ENCODE data around the gene OPALIN.

The OPALIN gene

DNA sequence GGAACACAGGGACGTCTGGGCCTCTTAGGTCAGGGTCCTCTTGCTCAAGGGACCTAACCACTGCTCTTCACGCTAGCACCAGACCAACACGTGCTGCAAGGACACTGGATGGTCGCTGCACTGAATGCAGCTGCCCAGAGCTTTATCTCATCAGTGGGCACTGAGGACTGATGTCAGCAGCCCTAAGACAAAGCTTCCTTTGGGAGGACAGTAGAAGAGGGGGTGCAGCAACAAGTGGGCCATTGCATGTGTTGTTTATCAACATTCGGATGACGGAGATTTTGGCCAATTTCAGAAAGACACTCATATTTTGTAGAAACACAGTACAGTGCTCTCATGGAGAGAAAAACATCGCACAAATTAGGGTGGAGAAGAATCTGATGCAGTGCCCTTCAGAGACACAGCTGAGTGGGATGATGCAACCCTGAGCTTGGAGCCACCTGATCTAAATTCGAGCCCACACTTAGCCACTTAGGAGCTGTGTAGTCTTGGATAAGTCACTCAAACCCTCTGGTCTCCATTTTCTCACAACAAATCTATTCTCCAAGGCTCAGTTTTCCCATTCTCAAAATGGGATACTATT is 1.7 kb downstream of the OPALIN start:
- WGBS (ENCODE audit: insufficient coverage) = 84% methylated on average over 8 of the region's 8 CpGs
- DNase-seq = no peak
- no peaks in the 10 kb centered on the region for H3K36me3 ChIP-seq (ENCODE audit: control insufficient read depth in 4 of 4, insufficient read depth in 4 of 4, low read length in 3 of 4)
- no peak overlapping the region for H3K27ac ChIP-seq (ENCODE audit: insufficient read depth in 1 of 2, low read depth in 1 of 2, low read length in 2 of 2, poor library complexity in 1 of 2, severe bottlenecking in 2 of 2)
- peaks cover 0 to 15% (median 0%) of the 10 kb centered on the region in 5 experiments for H3K27me3 ChIP-seq (replicated peaks in 2 of 5; ENCODE audit: control insufficient read depth in 4 of 5, insufficient read depth in 5 of 5, low read length in 4 of 5)
- ChIA-PET CTCF (interaction anchor here (1.0 to 2.0 kb wide), 8 partner anchors 8 to 127 kb away, joined by 3 to 9 read pairs (median 4); no protein-coding TSS in a partner anchor), POLR2A (interaction anchor here (0.5 kb wide), 1 partner anchor 20 kb away, joined by 3 read pairs; no protein-coding TSS in a partner anchor)
- no peaks in the 10 kb centered on the region for H3K9me3 ChIP-seq (ENCODE audit: control extremely low read depth in 1 of 5, control insufficient read depth in 4 of 5, insufficient read depth in 2 of 5, low read depth in 1 of 5, low read length in 4 of 5)
- H3K4me3 ChIP-seq (ENCODE audit: control insufficient read depth in 1 of 7, extremely low read depth in 1 of 7, insufficient read depth in 4 of 7, low read depth in 2 of 7, low read length in 6 of 7) = no peak overlapping the region
- H3K4me1 ChIP-seq (ENCODE audit: control extremely low read depth in 1 of 4, control insufficient read depth in 4 of 4, insufficient read depth in 4 of 4, low read length in 3 of 4) = no peaks in the 10 kb centered on the region

DNA sequence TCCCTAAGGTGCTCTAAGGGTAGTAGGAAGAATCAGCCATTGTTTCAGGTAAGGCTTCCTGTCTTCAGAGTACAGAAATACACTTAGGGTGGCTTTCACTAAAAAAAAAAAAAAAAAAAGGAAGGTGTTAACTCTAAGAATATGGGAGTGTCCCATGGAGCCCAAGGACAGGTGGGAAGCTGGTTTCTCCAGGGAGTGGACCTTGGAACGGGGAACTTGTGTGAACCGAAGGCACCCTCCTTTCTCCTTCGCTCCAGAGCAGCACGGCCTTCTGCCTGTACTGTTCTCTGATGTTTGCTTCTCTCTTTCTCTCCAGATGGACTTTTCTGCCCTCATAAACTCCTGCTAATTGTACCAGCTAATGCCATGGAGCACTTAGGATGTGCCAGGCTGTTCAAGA is 6.2 kb downstream of the OPALIN start:
- ChIA-PET CTCF (interaction anchor here (1.2 kb wide), 1 partner anchor 22 kb away, joined by 3 read pairs; no protein-coding TSS in a partner anchor), POLR2A (no interaction called here)
- no peaks in the 10 kb centered on the region for H3K36me3 ChIP-seq (ENCODE audit: control insufficient read depth in 4 of 4, insufficient read depth in 4 of 4, low read length in 3 of 4)
- no peak overlapping the region for H3K27ac ChIP-seq (ENCODE audit: insufficient read depth in 1 of 2, low read depth in 1 of 2, low read length in 2 of 2, poor library complexity in 1 of 2, severe bottlenecking in 2 of 2)
- 71% methylated on average over 4 of the region's 4 CpGs for WGBS (ENCODE audit: insufficient coverage)
- no peak for DNase-seq
- H3K4me3 ChIP-seq (ENCODE audit: control insufficient read depth in 1 of 7, extremely low read depth in 1 of 7, insufficient read depth in 4 of 7, low read depth in 2 of 7, low read length in 6 of 7) = no peak overlapping the region
- no peaks in the 10 kb centered on the region for H3K9me3 ChIP-seq (ENCODE audit: control extremely low read depth in 1 of 5, control insufficient read depth in 4 of 5, insufficient read depth in 2 of 5, low read depth in 1 of 5, low read length in 4 of 5)
- H3K27me3 ChIP-seq (replicated peaks in 2 of 5; ENCODE audit: control insufficient read depth in 4 of 5, insufficient read depth in 5 of 5, low read length in 4 of 5) = peaks cover 0 to 10% (median 0%) of the 10 kb centered on the region in 5 experiments
- H3K4me1 ChIP-seq (ENCODE audit: control extremely low read depth in 1 of 4, control insufficient read depth in 4 of 4, insufficient read depth in 4 of 4, low read length in 3 of 4) = no peaks in the 10 kb centered on the region

DNA sequence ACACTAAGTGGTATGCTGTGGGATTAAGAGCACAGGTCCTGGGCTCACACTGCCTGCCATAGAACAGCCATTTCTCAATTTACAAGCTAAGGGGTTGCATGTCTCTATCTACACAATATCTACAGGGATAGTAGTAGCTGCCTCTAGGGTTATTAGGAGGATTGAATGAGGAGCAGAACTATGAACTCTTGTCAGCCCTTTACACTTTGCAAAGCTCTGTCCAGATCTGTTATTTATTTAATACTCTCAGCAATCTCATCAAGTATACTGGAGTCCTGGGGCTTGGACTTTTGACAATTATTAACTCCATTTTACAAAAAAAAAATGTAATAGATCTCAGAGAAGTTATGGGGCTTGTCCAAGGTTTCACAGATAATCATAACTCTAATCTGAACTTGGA is 6.8 kb downstream of the OPALIN start:
- POLR2A ChIA-PET = no interaction called here
- CTCF ChIA-PET = interaction anchor here (1.2 kb wide), 1 partner anchor 23 kb away, joined by 3 read pairs; no protein-coding TSS in a partner anchor
- no peak overlapping the region for H3K27ac ChIP-seq (ENCODE audit: insufficient read depth in 1 of 2, low read depth in 1 of 2, low read length in 2 of 2, poor library complexity in 1 of 2, severe bottlenecking in 2 of 2)
- H3K4me1 ChIP-seq (ENCODE audit: control extremely low read depth in 1 of 4, control insufficient read depth in 4 of 4, insufficient read depth in 4 of 4, low read length in 3 of 4) = no peaks in the 10 kb centered on the region
- no peaks in the 10 kb centered on the region for H3K36me3 ChIP-seq (ENCODE audit: control insufficient read depth in 4 of 4, insufficient read depth in 4 of 4, low read length in 3 of 4)
- H3K4me3 ChIP-seq (ENCODE audit: control insufficient read depth in 1 of 7, extremely low read depth in 1 of 7, insufficient read depth in 4 of 7, low read depth in 2 of 7, low read length in 6 of 7) = no peak overlapping the region
- no peak for DNase-seq
- H3K9me3 ChIP-seq (ENCODE audit: control extremely low read depth in 1 of 5, control insufficient read depth in 4 of 5, insufficient read depth in 2 of 5, low read depth in 1 of 5, low read length in 4 of 5) = no peaks in the 10 kb centered on the region
- H3K27me3 ChIP-seq (replicated peaks in 2 of 5; ENCODE audit: control insufficient read depth in 4 of 5, insufficient read depth in 5 of 5, low read length in 4 of 5) = peaks cover 0 to 6% (median 0%) of the 10 kb centered on the region in 5 experiments

DNA sequence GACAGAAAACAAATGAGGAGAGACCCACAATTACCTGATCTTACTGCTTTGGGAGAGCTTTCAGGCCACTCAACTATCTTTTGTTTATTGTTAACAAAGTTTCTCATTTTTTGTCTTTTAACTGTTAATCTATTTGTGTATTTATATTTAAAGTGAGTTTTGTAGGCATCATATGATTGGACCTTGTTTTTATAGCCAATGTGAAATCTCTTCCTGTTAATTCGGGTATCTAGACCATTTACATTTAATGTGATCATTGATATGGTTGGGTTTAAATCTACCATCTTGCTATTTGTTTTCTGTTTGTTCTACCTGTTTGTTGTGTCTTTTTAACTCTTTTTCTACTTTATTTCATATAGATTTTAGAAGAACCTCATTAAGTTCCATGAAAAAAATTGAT is 12.5 kb downstream of the OPALIN start:
- Histone ChIP-seq H3K36me3 (ENCODE audit: control insufficient read depth in 4 of 4, insufficient read depth in 4 of 4, low read length in 3 of 4) (no peaks in the 10 kb centered on the region), H3K9me3 (ENCODE audit: control extremely low read depth in 1 of 5, control insufficient read depth in 4 of 5, insufficient read depth in 2 of 5, low read depth in 1 of 5, low read length in 4 of 5) (peaks cover 3 to 10% (median 5%) of the 10 kb centered on the region in 5 experiments), H3K4me1 (ENCODE audit: control extremely low read depth in 1 of 4, control insufficient read depth in 4 of 4, insufficient read depth in 4 of 4, low read length in 3 of 4) (peaks cover 0 to 13% (median 4%) of the 10 kb centered on the region in 4 experiments), H3K27ac (ENCODE audit: insufficient read depth in 1 of 2, low read depth in 1 of 2, low read length in 2 of 2, poor library complexity in 1 of 2, severe bottlenecking in 2 of 2) (no peak overlapping the region), H3K4me3 (ENCODE audit: control insufficient read depth in 1 of 7, extremely low read depth in 1 of 7, insufficient read depth in 4 of 7, low read depth in 2 of 7, low read length in 6 of 7) (no peak overlapping the region), H3K27me3 (replicated peaks in 2 of 5; ENCODE audit: control insufficient read depth in 4 of 5, insufficient read depth in 5 of 5, low read length in 4 of 5) (no peaks in the 10 kb centered on the region)
- POLR2A ChIA-PET = interaction anchor here (0.7 kb wide), 1 partner anchor 678 kb away, joined by 3 read pairs; no protein-coding TSS in a partner anchor
- CTCF ChIA-PET = interaction anchor here (2.1 to 2.2 kb wide), 2 partner anchors 11 to 25 kb away, joined by 5 to 6 read pairs; no protein-coding TSS in a partner anchor
- no CpG with 5 or more reads among the region's 1 CpG for WGBS (ENCODE audit: insufficient coverage)
- no peak for DNase-seq

DNA sequence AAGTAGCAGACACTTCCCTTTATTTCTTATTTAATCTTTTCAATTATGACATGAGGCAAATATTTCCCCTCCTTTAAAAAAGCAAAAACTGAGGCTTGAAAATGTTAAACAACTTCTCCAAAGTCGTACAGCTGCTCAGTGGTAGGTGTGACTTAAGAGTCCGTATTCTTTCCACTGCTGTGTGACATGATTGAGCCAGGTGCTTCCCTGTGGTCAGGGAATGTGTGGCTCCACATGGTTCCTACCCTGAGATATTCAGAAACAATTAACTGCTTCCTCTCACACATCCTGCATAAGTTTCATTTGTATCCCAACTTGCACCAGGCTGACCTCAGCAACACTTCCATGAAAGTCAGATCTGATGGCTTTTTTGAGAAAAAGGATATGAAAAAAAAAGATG is 13.6 kb downstream of the OPALIN start:
- CTCF ChIA-PET = interaction anchor here (1.3 to 2.2 kb wide), 3 partner anchors 11 to 26 kb away, joined by 4 to 6 read pairs (median 5); no protein-coding TSS in a partner anchor
- WGBS (ENCODE audit: insufficient coverage) = 15% methylated on average over 2 of the region's 2 CpGs

DNA sequence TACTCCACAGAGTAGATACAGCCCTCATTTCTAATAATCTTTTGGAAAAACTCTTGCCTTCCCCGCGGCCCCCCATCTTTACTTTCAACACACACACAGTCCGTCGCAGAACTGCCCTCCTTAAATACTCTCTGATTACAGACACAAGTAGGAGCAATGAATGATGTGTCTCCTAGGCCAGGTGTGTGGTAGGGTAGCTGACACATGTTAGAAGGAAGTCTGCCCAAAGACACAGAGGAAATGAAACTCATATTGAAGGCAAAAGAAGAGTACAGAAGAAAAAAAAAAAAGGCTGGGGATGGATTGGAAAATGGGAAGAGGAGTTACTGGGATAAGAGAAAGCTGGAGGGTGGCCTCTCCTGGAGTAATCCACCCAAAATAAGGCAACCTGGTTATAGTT is 14.6 kb downstream of the OPALIN start:
- WGBS (ENCODE audit: insufficient coverage) = no CpG with 5 or more reads among the region's 4 CpGs
- Histone ChIP-seq H3K27me3 (replicated peaks in 2 of 5; ENCODE audit: control insufficient read depth in 4 of 5, insufficient read depth in 5 of 5, low read length in 4 of 5) (no peaks in the 10 kb centered on the region), H3K27ac (ENCODE audit: insufficient read depth in 1 of 2, low read depth in 1 of 2, low read length in 2 of 2, poor library complexity in 1 of 2, severe bottlenecking in 2 of 2) (no peak overlapping the region), H3K4me1 (ENCODE audit: control extremely low read depth in 1 of 4, control insufficient read depth in 4 of 4, insufficient read depth in 4 of 4, low read length in 3 of 4) (peaks cover 0 to 15% (median 5%) of the 10 kb centered on the region in 4 experiments), H3K9me3 (ENCODE audit: control extremely low read depth in 1 of 5, control insufficient read depth in 4 of 5, insufficient read depth in 2 of 5, low read depth in 1 of 5, low read length in 4 of 5) (peaks cover 3 to 10% (median 5%) of the 10 kb centered on the region in 5 experiments), H3K36me3 (ENCODE audit: control insufficient read depth in 4 of 4, insufficient read depth in 4 of 4, low read length in 3 of 4) (no peaks in the 10 kb centered on the region), H3K4me3 (ENCODE audit: control insufficient read depth in 1 of 7, extremely low read depth in 1 of 7, insufficient read depth in 4 of 7, low read depth in 2 of 7, low read length in 6 of 7) (no peak overlapping the region)
- ChIA-PET CTCF (interaction anchor here (0.7 to 2.1 kb wide), 5 partner anchors 10 to 115 kb away, joined by 3 to 5 read pairs (median 4); no protein-coding TSS in a partner anchor), POLR2A (no interaction called here)
- DNase-seq = no peak

More for the DNA sequence above, 13.6 kb downstream of the OPALIN start:
- H3K36me3 ChIP-seq (ENCODE audit: control insufficient read depth in 4 of 4, insufficient read depth in 4 of 4, low read length in 3 of 4) = no peaks in the 10 kb centered on the region
- POLR2A ChIA-PET = no interaction called here
- H3K4me1 ChIP-seq (ENCODE audit: control extremely low read depth in 1 of 4, control insufficient read depth in 4 of 4, insufficient read depth in 4 of 4, low read length in 3 of 4) = peaks cover 0 to 13% (median 4%) of the 10 kb centered on the region in 4 experiments
- H3K9me3 ChIP-seq (ENCODE audit: control extremely low read depth in 1 of 5, control insufficient read depth in 4 of 5, insufficient read depth in 2 of 5, low read depth in 1 of 5, low read length in 4 of 5) = peaks cover 3 to 10% (median 5%) of the 10 kb centered on the region in 5 experiments
- no peaks in the 10 kb centered on the region for H3K27me3 ChIP-seq (replicated peaks in 2 of 5; ENCODE audit: control insufficient read depth in 4 of 5, insufficient read depth in 5 of 5, low read length in 4 of 5)
- H3K4me3 ChIP-seq (ENCODE audit: control insufficient read depth in 1 of 7, extremely low read depth in 1 of 7, insufficient read depth in 4 of 7, low read depth in 2 of 7, low read length in 6 of 7) = no peak overlapping the region
- no peak overlapping the region for H3K27ac ChIP-seq (ENCODE audit: insufficient read depth in 1 of 2, low read depth in 1 of 2, low read length in 2 of 2, poor library complexity in 1 of 2, severe bottlenecking in 2 of 2)
- peak; percentile 9 to 78 (median 67) for DNase-seq

DNA sequence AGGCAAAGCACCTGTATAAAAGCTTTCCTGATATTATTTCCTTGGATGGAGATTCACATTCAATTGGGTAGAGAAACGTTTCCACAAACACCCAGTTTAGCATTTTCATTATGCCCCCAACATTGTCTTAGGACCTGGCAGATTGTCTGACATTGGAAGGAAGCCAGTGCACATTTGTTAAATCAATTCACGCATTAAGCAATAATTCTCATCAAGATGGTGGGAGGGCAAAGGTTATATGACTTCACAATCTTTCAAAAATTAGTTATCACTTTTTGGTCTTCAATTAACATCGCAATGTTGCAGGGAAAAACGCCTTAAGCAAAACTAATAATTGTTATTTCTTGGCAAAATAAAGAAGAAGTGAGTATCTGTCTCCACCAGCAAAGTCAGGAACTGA is 16.4 kb downstream of the OPALIN start:
- 100% methylated on average over 1 of the region's 4 CpGs for WGBS (ENCODE audit: insufficient coverage)
- no peak for DNase-seq
- Histone ChIP-seq H3K4me3 (ENCODE audit: control insufficient read depth in 1 of 7, extremely low read depth in 1 of 7, insufficient read depth in 4 of 7, low read depth in 2 of 7, low read length in 6 of 7) (no peak overlapping the region), H3K4me1 (ENCODE audit: control extremely low read depth in 1 of 4, control insufficient read depth in 4 of 4, insufficient read depth in 4 of 4, low read length in 3 of 4) (peaks cover 0 to 15% (median 5%) of the 10 kb centered on the region in 4 experiments), H3K27ac (ENCODE audit: insufficient read depth in 1 of 2, low read depth in 1 of 2, low read length in 2 of 2, poor library complexity in 1 of 2, severe bottlenecking in 2 of 2) (no peak overlapping the region), H3K36me3 (ENCODE audit: control insufficient read depth in 4 of 4, insufficient read depth in 4 of 4, low read length in 3 of 4) (no peaks in the 10 kb centered on the region), H3K27me3 (replicated peaks in 2 of 5; ENCODE audit: control insufficient read depth in 4 of 5, insufficient read depth in 5 of 5, low read length in 4 of 5) (no peaks in the 10 kb centered on the region), H3K9me3 (ENCODE audit: control extremely low read depth in 1 of 5, control insufficient read depth in 4 of 5, insufficient read depth in 2 of 5, low read depth in 1 of 5, low read length in 4 of 5) (peaks cover 3 to 10% (median 5%) of the 10 kb centered on the region in 5 experiments)
- CTCF ChIA-PET = interaction anchor here (0.9 to 3.0 kb wide), 6 partner anchors 14 to 120 kb away, joined by 3 to 14 read pairs (median 6); no protein-coding TSS in a partner anchor
- POLR2A ChIA-PET = no interaction called here

All from common myeloid progenitor, CD34-positive (primary cell).